OCI-LY1 (cell line): ENCODE results near the gene PDGFD.

Experiments
- CTCF ChIP-seq: fragments of 200-600 bp; sonication (generic), shearing (Covaris generic); IDR thresholded peaks from 2 replicates; pipeline ENCODE4 v1.5.1; 2017; ENCODE audit warnings: mild to moderate bottlenecking, antibody characterized with exemption, low read length, moderate library complexity, mixed read lengths
- EZH2 ChIP-seq: fragments of 200-600 bp; sonication (generic), shearing (Covaris generic); IDR thresholded peaks from 2 replicates; pipeline ENCODE4 v1.8.0; 2017; ENCODE audit warnings: borderline replicate concordance, mixed run types, mild to moderate bottlenecking, antibody characterized with exemption, low read length, moderate library complexity, mixed read lengths

GRCh38 chr11:104183593-104183992 lies 19.6 kb upstream of the PDGFD start:
- TF ChIP-seq CTCF (no peak), EZH2 (no peak)
